ENCODE data around the gene CLSTN1. TPM values are rescaled to one million over a fixed set of nuclear protein-coding genes. Genes with fewer than 3 reads are reported as not detected.

CLSTN1 gene
- total and polyA plus RNA-seq, 10 of the 15 experiments (the other 5 are each of a cell fraction or from before 2014, with no cell fraction given) = 2.7 to 64.4 (median 23.2) TPM

- TF ChIP-seq DPF2 (IDR thresholded peaks at IDR 0.05) (0 out of 2 replicates have a peak, but pooled peaks have one; percentile 24), ZNF217 (IDR thresholded peaks at IDR 0.05) (no peak), KAT2A (conservative IDR thresholded peaks at IDR 0.05; ENCODE audit: control insufficient read depth, low read depth, low read length) (no peak), TCF3 (IDR thresholded peaks at IDR 0.05; ENCODE audit: borderline replicate concordance, insufficient read depth, low read depth, low read length) (no peak), EGR1 (IDR thresholded peaks at IDR 0.05; ENCODE audit: borderline replicate concordance in 1 of 2, low read depth in 2 of 2, low read length in 2 of 2) (no peak), ATF2 (IDR thresholded peaks at IDR 0.05; ENCODE audit: low read length) (no peak), CBX3 (IDR thresholded peaks at IDR 0.05; ENCODE audit: borderline replicate concordance, low read depth) (no peak), RAD21 (IDR thresholded peaks at IDR 0.05; ENCODE audit: insufficient read depth, low read depth, low read length) (no peak), CUX1 (IDR thresholded peaks at IDR 0.05; ENCODE audit: insufficient replicate concordance, low read depth, low read length) (no peak), EED (IDR thresholded peaks at IDR 0.05; ENCODE audit: low read depth) (no peak), SMAD5 (IDR thresholded peaks at IDR 0.05; ENCODE audit: low read depth) (no peak), NRF1 (conservative IDR thresholded peaks at IDR 0.05; ENCODE audit: low read depth, low read length) (no peak), PAX8 (IDR thresholded peaks at IDR 0.05) (no peak), ZNF384 (IDR thresholded peaks at IDR 0.05; ENCODE audit: borderline replicate concordance, low read depth, low read length) (no peak), FOXK2 (IDR thresholded peaks at IDR 0.05) (no peak), SMC3 (IDR thresholded peaks at IDR 0.05; ENCODE audit: borderline replicate concordance, low read length) (no peak), RBBP5 (conservative IDR thresholded peaks at IDR 0.05) (no peak), NR2F1 (conservative IDR thresholded peaks at IDR 0.05) (no peak), PBX3 (IDR thresholded peaks at IDR 0.05; ENCODE audit: insufficient replicate concordance, low read depth, low read length) (no peak), YY1 (IDR thresholded peaks at IDR 0.05; ENCODE audit: low read depth, low read length) (no peak), POLR2A (IDR thresholded peaks at IDR 0.05; ENCODE audit: low read depth, low read length) (peak; percentile 83), REST (IDR thresholded peaks at IDR 0.05; ENCODE audit: low read depth, low read length) (no peak), TBL1XR1 (IDR thresholded peaks at IDR 0.05; ENCODE audit: low read depth, low read length) (no peak)
Measured at GRCh38 chr1:9823693-9823942, 147 bp downstream of the CLSTN1 start (continued).
